ENCODE data around the gene ISG20.

The ISG20 gene

DNA sequence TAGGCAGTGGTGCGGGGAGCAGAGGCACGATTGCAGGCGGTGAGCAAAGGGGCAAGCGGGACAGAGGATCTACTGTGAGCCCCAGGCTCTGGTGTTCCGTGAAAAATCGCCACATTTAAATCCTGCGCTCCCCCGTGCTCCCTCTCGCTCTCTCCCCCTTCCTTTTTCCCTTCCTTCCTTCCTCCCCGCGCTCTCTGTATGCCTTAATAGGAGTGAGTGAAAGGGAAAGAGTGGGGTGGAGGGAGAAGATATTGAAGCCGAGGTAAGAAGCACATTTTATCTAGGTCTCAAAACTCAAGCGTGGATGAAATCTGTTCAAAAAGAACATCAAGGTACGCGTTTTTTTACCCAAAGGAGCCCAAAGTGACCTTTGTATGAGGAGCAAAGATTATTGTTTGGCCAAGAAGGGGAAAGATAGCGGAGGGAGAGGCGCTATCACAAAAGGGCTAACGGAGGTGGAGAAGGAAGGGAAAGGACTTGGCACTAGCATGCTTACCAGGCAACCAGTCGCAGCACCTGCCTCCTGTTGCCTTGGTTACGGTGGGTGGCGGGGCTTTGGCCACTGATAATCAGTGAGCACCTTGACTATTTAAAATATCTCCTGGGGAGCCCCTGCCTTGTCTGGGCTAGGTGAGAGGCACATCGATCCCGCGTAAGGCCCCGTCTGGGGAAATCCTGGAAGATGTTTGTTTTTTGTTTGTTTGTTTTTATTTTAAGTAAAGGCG, 32.6 kb upstream of the ISG20 start:
- TF ChIP-seq CTCF (IDR thresholded peaks at IDR 0.05; ENCODE audit: extremely low read depth, missing control alignments): no peak
- no peak for DNase-seq (ENCODE audit: low spot score)

GRCh38 chr15:88607951-88608350, 30.9 kb upstream of the ISG20 start:
- no peak for TF ChIP-seq CTCF (IDR thresholded peaks at IDR 0.05; ENCODE audit: extremely low read depth, missing control alignments)
- no peak for DNase-seq (ENCODE audit: low spot score)

DNA sequence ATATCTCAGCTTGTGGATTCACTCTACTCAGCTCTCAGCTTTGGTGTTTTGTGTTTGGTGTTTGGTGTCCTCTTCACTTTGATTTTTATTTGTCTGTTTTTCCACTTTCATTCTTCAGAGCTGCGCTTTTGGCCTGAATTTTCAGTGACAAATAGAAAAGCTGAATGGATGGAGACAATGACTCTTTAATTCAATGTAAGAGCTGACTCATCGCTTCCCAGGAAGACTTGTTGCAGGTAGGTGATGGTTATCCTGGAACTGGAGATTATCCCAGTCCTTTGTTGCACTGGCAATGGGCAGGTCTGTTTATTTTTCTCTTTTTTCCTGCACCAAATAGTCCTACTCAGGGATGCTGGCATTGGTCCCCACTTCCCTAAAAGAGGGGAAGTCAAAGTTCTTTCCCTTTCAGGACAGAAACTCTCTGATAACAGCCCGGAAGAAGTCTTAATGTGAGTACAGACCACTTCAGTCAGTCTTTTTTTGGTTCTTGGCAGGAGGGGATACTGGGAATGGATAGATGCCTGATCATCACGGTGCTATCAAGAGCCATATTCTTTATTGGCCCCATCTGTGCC, 30.1 kb upstream of the ISG20 start:
- DNase-seq (ENCODE audit: low spot score): no peak
- no peak for TF ChIP-seq CTCF (IDR thresholded peaks at IDR 0.05; ENCODE audit: extremely low read depth, missing control alignments)

GRCh38 chr15:88609344-88610090, 29.3 kb upstream of the ISG20 start:
- DNase-seq (ENCODE audit: low spot score): no peak
- no peak for TF ChIP-seq CTCF (IDR thresholded peaks at IDR 0.05; ENCODE audit: extremely low read depth, missing control alignments)

DNA sequence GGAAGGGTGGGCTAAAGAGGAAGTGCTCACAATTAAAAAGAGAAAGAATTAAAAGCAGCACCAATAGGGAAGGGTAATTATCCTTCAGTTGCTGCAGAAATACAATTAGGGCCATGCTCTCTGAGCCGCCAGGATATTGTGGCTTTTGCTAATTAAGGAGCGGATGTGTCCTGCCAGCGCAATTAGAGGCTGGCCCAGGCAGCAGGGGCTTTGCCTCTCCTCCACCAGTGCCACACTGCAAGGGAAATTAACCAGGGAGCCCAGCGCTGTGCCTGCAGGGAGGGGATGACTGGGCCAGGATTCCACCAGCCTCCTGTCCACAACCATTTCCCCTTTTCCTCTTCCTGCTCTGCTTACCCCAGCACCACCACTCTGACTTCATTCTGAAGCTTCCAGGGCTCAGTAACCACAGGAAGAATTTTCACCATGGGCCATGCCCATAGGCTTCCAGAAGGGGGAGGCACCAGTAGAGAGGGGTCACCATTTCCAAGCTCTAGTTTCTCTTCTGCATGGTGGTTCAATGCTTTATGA, 28.1 kb upstream of the ISG20 start:
- no peak for TF ChIP-seq CTCF (IDR thresholded peaks at IDR 0.05; ENCODE audit: extremely low read depth, missing control alignments)
- DNase-seq (ENCODE audit: low spot score): no peak

GRCh38 chr15:88612186-88612796, 26.5 kb upstream of the ISG20 start:
- DNase-seq (ENCODE audit: low spot score): no peak
- TF ChIP-seq CTCF (IDR thresholded peaks at IDR 0.05; ENCODE audit: extremely low read depth, missing control alignments): no peak
